CD14-positive monocyte (primary cell): ENCODE results near the gene WASHC4. TPM values are rescaled to one million over a fixed set of nuclear protein-coding genes. Genes with fewer than 3 reads are reported as not detected.

ENCODE experiments used
- DNase-seq, 3 donors: peaks; one replicate each; pipeline ENCODE4 v3.0.0-alpha.2; 2011 to 2022
- H2AFZ ChIP-seq: 2 replicates; pipeline ENCODE4 v1.6.0; 2012; ENCODE audit warnings: mild to moderate bottlenecking, low read depth, low read length, inconsistent platforms; ENCODE audit not compliant: insufficient read depth, poor library complexity, severe bottlenecking
- H3K27ac ChIP-seq, 2 donors: 1 replicate in 1 of 2; 2 replicates in 1 of 2; pipeline ENCODE4 v1.5.1; 2012 to 2013; ENCODE audit warnings: low read length in 2 of 2, control low read depth in 1 of 2, inconsistent platforms in 1 of 2, low read depth in 1 of 2, mild to moderate bottlenecking in 1 of 2
- H3K27me3 ChIP-seq, 2 donors: one replicate each; pipeline versions ENCODE4 v1.6.0 to v1.6.1; 2011 to 2013; ENCODE audit warnings: low read length in 2 of 2; ENCODE audit not compliant: control insufficient read depth in 2 of 2, insufficient read depth in 2 of 2
- H3K36me3 ChIP-seq, 2 donors: replicated peaks in 1 of 2; 1 replicate in 1 of 2; 2 replicates in 1 of 2; pipeline versions ENCODE4 v1.5.1 to v1.6.1; 2012 to 2013; ENCODE audit warnings: low read length in 2 of 2, control low read depth in 1 of 2, inconsistent platforms in 1 of 2, mild to moderate bottlenecking in 1 of 2; ENCODE audit not compliant: insufficient read depth in 2 of 2, control insufficient read depth in 1 of 2
- H3K4me1 ChIP-seq, 2 donors: 1 replicate in 1 of 2; 2 replicates in 1 of 2; pipeline versions ENCODE4 v1.5.1 to v1.6.1; 2012 to 2013; ENCODE audit warnings: low read length in 2 of 2, control low read depth in 1 of 2, inconsistent platforms in 1 of 2, mild to moderate bottlenecking in 1 of 2, moderate library complexity in 1 of 2; ENCODE audit not compliant: insufficient read depth in 2 of 2, control insufficient read depth in 1 of 2
- H3K4me2 ChIP-seq: replicated peaks from 2 replicates; pipeline ENCODE3; 2012; ENCODE audit warnings: low read length, moderate library complexity, mild to moderate bottlenecking; ENCODE audit not compliant: poor library complexity, severe bottlenecking; ENCODE audit errors: extremely low read depth
- H3K4me3 ChIP-seq, 3 experiments: fragments of 200-600 bp in 1 of 3; sonication (generic) in 1 of 3; replicated peaks in 1 of 3; 1 replicate in 2 of 3; 2 replicates in 1 of 3; pipeline ENCODE4 v1.5.1; 2011 to 2013; ENCODE audit warnings: low read length in 3 of 3, mild to moderate bottlenecking in 3 of 3, control low read depth in 2 of 3, low read depth in 2 of 3, inconsistent platforms in 1 of 3, moderate library complexity in 1 of 3
- H3K79me2 ChIP-seq: 2 replicates; pipeline ENCODE4 v1.6.0; 2012; ENCODE audit warnings: mild to moderate bottlenecking, control low read depth, inconsistent platforms, low read length, moderate library complexity; ENCODE audit not compliant: insufficient read depth
- H3K9ac ChIP-seq: 2 replicates; pipeline ENCODE4 v1.6.0; 2017; ENCODE audit warnings: low read length, mild to moderate bottlenecking; ENCODE audit not compliant: insufficient read depth, poor library complexity, severe bottlenecking
- H3K9me3 ChIP-seq, 2 donors: replicated peaks in 1 of 2; 1 replicate in 1 of 2; 2 replicates in 1 of 2; pipeline versions ENCODE4 v1.5.1 to v1.6.1; 2012 to 2013; ENCODE audit warnings: low read length in 2 of 2, control low read depth in 1 of 2; ENCODE audit not compliant: control insufficient read depth in 1 of 2, insufficient read depth in 1 of 2
- H4K20me1 ChIP-seq: 2 replicates; pipeline ENCODE4 v1.6.0; 2012; ENCODE audit warnings: mild to moderate bottlenecking, low read length, control low read depth, moderate library complexity; ENCODE audit not compliant: insufficient read depth
- H3K27ac Mint-ChIP-seq, 7 donors: one replicate each; pipeline ENCODE4 v1.8.0; 2020; ENCODE audit warnings: mild to moderate bottlenecking in 7 of 7, mixed read lengths in 7 of 7, moderate library complexity in 6 of 7, inconsistent platforms in 2 of 7
- H3K27me3 Mint-ChIP-seq, 3 donors: one replicate each; pipeline ENCODE4 v1.8.0; 2021 to 2022; ENCODE audit warnings: low read depth in 3 of 3, mild to moderate bottlenecking in 3 of 3, mixed read lengths in 3 of 3, moderate library complexity in 3 of 3, inconsistent platforms in 1 of 3
- H3K36me3 Mint-ChIP-seq, 2 donors: one replicate each; pipeline ENCODE4 v1.8.0; 2020; ENCODE audit warnings: mixed read lengths in 2 of 2, inconsistent platforms in 1 of 2, mild to moderate bottlenecking in 1 of 2
- H3K4me1 Mint-ChIP-seq: one replicate; pipeline ENCODE4 v1.8.0; 2020; ENCODE audit warnings: mild to moderate bottlenecking, mixed read lengths
- H3K4me3 Mint-ChIP-seq, 2 donors: one replicate each; pipeline ENCODE4 v1.8.0; 2020; ENCODE audit warnings: mild to moderate bottlenecking in 2 of 2, mixed read lengths in 2 of 2, moderate library complexity in 1 of 2
- H3K9me3 Mint-ChIP-seq, 7 donors: one replicate each; pipeline ENCODE4 v1.8.0; 2020 to 2022; ENCODE audit warnings: mixed read lengths in 7 of 7, mild to moderate bottlenecking in 6 of 7, moderate library complexity in 6 of 7, inconsistent platforms in 2 of 7
- intact Hi-C, 2 donors: fragments of 100-400 bp; cut with micrococcal nuclease; formaldehyde crosslinking; loops; one replicate each; pipeline versions ENCODE4 v1.15.0 to v1.15.1; 2023
- polyA plus RNA-seq, 3 donors: library from polyadenylated mRNA; depleted of rRNA in 1 of 3; unstranded in 2 of 3; stranded (reverse) in 1 of 3; fragments of 300-500 nt in 2 of 3; fragments of >200 nt in 1 of 3; fragmentation: Illumina TruSeq in 2 of 3; gene quantifications; 1 replicate in 2 of 3; 2 replicates in 1 of 3; pipeline ENCODE4 v1.2.3, GENCODE V29; 2012 to 2021
- TF ChIP-seq, protein P1 (sequence below): fragments of 200-600 bp; IDR thresholded peaks from one replicate; pipeline ENCODE4 v1.8.0; 2022; ENCODE audit warnings: antibody characterized with exemption, mild to moderate bottlenecking

WASHC4 gene
- polyA plus RNA-seq, 3 donors, result 62.6 to 95.3 (median 69.0) TPM

GRCh38 chr12:105100998-105101397 lies 6.5 kb upstream of the WASHC4 start:
- no peak overlapping the region for H3K4me2 ChIP-seq
- no peak overlapping the region for H3K9ac ChIP-seq
- no peaks in the 10 kb centered on the region for H4K20me1 ChIP-seq
- H3K27me3 ChIP-seq, result peaks cover 2 to 3% of the 10 kb centered on the region in 2 donors
- peaks cover 5% of the 10 kb centered on the region in 2 donors for H3K4me1 ChIP-seq
- peaks cover 2 to 12% (median 11%) of the 10 kb centered on the region in 3 donors for H3K27me3 Mint-ChIP-seq
- TF ChIP-seq, protein P1, sequence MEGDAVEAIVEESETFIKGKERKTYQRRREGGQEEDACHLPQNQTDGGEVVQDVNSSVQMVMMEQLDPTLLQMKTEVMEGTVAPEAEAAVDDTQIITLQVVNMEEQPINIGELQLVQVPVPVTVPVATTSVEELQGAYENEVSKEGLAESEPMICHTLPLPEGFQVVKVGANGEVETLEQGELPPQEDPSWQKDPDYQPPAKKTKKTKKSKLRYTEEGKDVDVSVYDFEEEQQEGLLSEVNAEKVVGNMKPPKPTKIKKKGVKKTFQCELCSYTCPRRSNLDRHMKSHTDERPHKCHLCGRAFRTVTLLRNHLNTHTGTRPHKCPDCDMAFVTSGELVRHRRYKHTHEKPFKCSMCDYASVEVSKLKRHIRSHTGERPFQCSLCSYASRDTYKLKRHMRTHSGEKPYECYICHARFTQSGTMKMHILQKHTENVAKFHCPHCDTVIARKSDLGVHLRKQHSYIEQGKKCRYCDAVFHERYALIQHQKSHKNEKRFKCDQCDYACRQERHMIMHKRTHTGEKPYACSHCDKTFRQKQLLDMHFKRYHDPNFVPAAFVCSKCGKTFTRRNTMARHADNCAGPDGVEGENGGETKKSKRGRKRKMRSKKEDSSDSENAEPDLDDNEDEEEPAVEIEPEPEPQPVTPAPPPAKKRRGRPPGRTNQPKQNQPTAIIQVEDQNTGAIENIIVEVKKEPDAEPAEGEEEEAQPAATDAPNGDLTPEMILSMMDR, result no peak
- H3K36me3 Mint-ChIP-seq, result no peaks in the 10 kb centered on the region
- H3K36me3 ChIP-seq, result no peaks in the 10 kb centered on the region
- no peak overlapping the region for H3K27ac ChIP-seq
- no peak overlapping the region for H3K27ac Mint-ChIP-seq
- DNase-seq, result no peak
- intact Hi-C loops, result loop anchor here (10.0 kb wide), 2 partner anchors 796 to 966 kb away; partner anchors contain the start of genes EID3 (in 1 of the 2) and NFYB (in 1 of the 2)
- H3K9me3 Mint-ChIP-seq, result peaks cover 7 to 15% (median 12%) of the 10 kb centered on the region in 7 donors
- H3K4me1 Mint-ChIP-seq, result peaks cover 13% of the 10 kb centered on the region
- H3K4me3 ChIP-seq, result no peak overlapping the region
- H2AFZ ChIP-seq, result no peak overlapping the region
- H3K79me2 ChIP-seq, result no peaks in the 10 kb centered on the region
- H3K4me3 Mint-ChIP-seq, result no peak overlapping the region
- peaks cover 6 to 12% of the 10 kb centered on the region in 2 donors for H3K9me3 ChIP-seq

DNA sequence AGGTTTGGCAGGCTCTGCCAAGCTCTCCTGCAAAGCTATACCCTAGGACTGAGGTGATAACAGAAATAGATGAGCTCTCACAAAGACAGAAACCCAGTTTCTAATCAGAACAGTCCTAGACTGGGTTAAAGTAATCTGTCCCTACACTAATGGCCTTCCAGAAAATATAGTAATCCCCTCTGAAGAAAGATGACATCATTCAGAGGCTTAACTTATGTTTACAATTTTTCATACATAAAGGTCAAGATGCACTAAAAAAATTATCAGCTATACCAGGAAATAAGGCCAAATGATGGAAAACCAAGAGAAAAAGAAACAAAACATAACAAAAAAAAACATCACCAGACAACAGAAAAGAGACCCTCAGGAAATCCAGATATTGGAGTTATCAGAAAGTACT lies 4.9 kb upstream of the WASHC4 start:
- Mint-ChIP-seq H3K36me3 (no peaks in the 10 kb centered on the region), H3K27ac (no peak overlapping the region), H3K4me3 (no peak overlapping the region), H3K27me3 (peaks cover 6 to 13% (median 9%) of the 10 kb centered on the region in 3 donors), H3K9me3 (peaks cover 0 to 7% (median 6%) of the 10 kb centered on the region in 7 donors), H3K4me1 (peaks cover 20% of the 10 kb centered on the region)
- H3K36me3 ChIP-seq, result no peaks in the 10 kb centered on the region
- no peak overlapping the region for H3K27ac ChIP-seq
- peaks cover 0 to 3% of the 10 kb centered on the region in 2 donors for H3K9me3 ChIP-seq
- no peak overlapping the region for H3K4me2 ChIP-seq
- H3K9ac ChIP-seq, result no peak overlapping the region
- TF ChIP-seq, protein P1, result no peak
- H3K4me1 ChIP-seq, result peaks cover 5 to 12% of the 10 kb centered on the region in 2 donors
- no peak for DNase-seq
- intact Hi-C loops, result loop anchor here (10.0 kb wide), 2 partner anchors 798 to 968 kb away; partner anchors contain the start of genes EID3 (in 1 of the 2) and NFYB (in 1 of the 2)
- peaks cover 7 to 11% of the 10 kb centered on the region in 2 donors for H3K27me3 ChIP-seq
- H3K79me2 ChIP-seq, result peaks cover under 1% of the 10 kb centered on the region
- H4K20me1 ChIP-seq, result no peaks in the 10 kb centered on the region
- H2AFZ ChIP-seq, result no peak overlapping the region
- H3K4me3 ChIP-seq, result no peak overlapping the region
